GM21381 (cell line): Measurements from ENCODE around the gene DDR2.

Source experiments
- ATAC-seq: cut with Tn5 transposase; IDR thresholded peaks from one replicate; pipeline ENCODE4 v1.9.1; 2021; ENCODE audit warnings: mild to moderate bottlenecking, moderate library complexity; ENCODE audit not compliant: unreplicated experiment

The DDR2 gene

GRCh38 chr1:162670928-162671663, 38.8 kb downstream of the DDR2 start:
- ATAC-seq = no peak

DNA sequence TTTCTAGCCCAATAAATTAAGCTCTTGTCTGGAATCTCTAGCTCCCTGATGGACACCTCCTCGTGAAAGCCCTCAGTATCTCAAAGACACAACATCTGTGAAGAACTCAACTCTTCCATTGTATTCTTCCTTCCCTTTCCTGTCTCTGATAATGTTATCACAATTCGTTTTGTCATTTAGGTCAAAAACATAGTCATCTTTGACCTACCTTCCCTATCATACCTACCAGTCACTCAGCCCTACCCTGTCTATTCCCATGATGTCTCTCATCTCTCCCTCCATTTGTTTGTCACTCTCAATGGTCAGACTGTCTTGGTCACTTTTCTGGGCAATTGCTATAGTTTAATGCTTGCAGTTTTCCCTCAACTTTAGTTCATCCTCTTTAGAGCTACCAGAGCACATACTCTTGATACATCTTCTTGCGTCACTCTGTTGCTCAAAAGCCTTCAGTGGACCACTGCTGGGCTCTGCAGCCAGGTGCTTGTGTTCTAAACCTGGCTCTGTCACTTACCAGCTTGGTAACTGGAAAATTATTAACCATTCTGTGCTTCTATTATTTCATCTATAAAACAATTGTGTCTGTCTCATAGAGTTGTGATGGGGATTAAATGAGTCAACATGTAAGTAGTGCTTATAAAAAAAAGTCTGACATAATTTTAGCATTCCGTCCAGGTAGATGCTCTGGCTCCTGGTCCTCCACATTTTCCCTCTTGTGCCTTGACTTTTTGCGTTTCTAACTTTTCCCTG, 39.6 kb downstream of the DDR2 start:
- no peak for ATAC-seq

GRCh38 chr1:162672622-162673260, 40.5 kb downstream of the DDR2 start:
- ATAC-seq = no peak

- ATAC-seq = no peak
Measured at GRCh38 chr1:162674034-162674608, 41.9 kb downstream of the DDR2 start.

DNA sequence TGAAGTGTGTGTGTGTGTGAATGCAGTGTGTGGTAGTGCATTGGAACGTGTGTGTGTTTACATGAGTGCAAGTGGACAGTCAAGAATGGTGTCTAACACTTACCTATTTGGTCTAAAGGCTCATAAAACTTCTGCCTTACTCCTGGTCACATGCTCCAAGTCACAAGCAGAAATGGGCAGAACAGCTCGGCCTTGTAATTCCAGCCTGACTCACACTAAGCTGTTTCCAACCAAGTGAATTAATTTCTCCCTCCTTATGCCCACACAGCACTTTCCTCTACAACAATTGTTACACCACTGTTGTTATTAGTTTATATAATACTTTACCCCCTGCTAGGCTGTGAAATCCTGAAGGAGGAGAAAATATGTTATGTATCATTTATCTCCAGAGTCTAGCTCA, 43.8 kb downstream of the DDR2 start:
- no peak for ATAC-seq

- no peak for ATAC-seq
Measured at GRCh38 chr1:162676750-162677149, 44.5 kb downstream of the DDR2 start.

GRCh38 chr1:162677607-162678371, 45.5 kb downstream of the DDR2 start:
- ATAC-seq = no peak

DNA sequence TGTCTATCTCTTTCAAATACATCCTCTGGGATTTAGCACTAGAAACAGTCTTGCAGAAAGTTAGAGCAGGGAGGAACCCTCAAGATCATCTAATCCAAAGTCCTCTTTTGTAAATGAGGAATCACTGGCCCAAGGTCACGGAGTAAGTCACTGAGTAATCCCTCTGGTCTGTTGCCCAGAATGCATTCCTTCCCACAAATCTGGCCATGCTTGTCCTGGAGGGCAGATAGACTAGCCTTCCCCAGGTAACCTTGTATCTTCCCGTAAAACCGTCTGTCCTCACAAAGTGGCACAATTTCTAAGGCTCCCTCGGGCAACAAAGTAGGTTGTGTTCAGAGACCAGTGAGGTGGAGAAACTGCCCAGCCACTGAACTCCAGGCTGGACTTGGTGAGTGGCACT, 46.2 kb downstream of the DDR2 start:
- no peak for ATAC-seq

DNA sequence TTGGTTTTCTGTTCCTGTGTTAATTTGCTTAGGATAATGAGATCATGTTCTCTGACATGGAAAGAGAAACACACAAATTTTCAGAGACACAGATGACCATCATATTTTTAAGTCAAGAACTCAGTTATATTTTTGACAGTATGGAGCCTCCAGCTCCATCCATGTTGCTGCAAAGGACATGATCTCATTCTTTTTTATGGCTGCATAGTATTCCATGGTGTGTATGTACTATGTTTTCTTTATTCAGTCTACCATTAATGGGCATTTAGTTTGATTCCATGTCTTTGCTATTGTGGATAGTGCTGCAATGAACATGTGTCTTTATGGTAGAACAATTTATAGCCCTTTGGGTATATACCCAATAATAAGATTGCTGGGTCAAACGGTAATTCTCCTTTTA, 47.0 kb downstream of the DDR2 start:
- no peak for ATAC-seq

DNA sequence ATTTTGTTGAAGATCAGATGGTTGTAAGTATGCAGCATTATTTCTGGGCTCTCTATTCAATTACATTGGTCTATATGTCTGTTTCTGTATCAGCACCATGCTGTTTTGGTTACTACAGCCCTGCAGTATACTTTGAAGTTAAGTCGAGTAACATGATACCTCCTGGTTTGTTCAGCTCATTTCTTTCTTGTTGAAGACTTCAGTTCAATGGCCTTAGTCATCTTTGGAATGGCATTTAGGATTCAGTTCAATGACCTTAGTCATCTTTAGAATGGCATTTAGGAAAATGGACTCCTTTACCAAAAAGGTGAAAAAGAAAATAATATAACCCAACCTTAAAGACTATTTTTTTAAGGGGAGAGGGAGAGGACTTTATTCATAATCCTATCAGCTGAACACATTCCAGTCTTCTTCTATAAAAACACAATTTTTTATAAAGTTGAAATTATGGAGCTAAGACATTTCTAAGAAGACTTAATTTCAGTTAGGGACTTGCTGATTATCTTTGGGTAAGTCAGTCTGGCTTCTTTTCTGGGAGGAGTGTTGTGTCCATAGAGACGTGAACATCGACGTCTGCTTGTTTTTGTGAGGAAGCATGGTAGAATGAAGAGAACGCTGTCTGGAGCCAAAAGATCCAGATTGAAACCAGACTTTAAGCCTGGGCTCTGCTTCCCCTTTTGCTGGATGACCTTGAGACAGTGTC, 48.3 kb downstream of the DDR2 start:
- no peak for ATAC-seq

DNA sequence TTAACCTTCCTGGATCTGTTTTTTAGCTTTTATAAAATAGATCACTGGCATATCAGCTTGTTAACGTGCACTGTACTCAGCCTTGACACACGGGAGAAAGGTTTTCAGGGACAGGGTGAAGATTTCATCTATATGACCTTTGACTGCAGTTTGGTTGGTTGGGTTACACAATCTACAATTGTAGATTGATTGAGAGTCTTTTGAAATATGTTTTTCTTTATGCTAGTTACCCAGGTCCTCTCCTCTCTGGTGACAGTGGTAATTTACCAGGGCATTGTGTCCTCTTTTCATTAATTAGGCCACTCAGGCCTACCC, 48.8 kb downstream of the DDR2 start:
- no peak for ATAC-seq

GRCh38 chr1:162682013-162682419, 49.8 kb downstream of the DDR2 start:
- no peak for ATAC-seq

- ATAC-seq = no peak
Measured at GRCh38 chr1:162687870-162688269, 55.6 kb downstream of the DDR2 start.

DNA sequence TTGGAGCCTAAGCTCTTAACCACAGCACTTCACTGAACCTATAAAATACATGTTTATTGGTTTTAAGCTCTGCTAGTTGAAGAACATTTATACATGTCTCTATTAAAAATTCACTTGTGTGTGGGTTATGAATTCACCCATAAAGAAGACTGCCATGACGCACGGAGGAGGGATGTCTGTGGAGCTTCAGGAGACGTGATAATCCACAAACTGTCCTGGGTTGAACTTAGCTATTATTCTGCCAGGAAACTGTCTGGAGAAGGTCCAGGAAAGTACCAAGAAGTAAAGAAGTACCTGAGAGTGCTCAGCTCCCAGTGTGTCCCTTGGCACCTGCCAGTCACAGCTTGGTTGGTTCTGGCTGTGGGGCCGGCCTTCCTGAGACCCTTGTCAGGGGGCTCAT, 56.3 kb downstream of the DDR2 start:
- no peak for ATAC-seq

- ATAC-seq = no peak
Measured at GRCh38 chr1:162688931-162689330, 56.7 kb downstream of the DDR2 start.

DNA sequence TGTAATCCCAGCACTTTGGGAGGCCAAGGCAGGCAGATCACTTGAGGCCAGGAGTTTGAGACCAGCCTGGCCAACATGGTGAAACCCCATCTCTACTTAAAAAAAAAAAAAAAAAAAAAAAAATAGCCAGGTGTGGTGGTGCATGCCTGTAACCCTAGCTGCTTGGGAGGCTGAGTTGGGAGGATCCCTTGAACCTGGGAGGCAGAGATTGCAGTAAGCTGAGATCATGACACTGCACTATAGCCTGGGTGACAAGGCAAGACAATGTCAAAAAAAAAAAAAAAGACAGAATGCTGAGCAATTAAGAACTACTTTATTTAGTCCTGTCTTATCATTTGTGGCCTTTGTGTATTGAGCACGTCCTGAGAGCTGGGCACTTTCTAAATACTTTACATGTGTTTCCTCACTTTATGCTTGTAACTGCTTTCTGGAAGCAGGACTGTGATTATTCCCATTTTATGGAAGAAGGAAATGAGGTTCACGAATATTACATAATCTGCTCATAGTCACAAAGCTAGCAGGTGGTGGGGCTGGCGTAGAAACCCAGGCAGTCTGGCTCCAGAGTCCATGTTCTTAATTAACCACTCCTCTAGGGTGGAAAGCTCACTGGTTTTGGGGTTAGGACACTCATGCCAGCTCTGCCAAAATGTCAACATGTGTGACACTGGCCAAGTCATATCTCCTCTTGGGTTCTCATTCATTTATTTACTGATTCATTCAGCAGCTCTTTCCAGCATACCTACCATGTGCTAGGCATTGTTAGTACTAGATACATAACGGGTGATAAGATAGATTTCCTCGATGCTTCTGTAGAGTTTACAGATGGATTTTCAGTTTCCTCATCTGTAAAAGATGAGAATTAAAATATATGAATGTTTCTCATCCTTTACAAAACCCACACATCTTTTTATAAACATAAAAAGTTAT, 57.7 kb downstream of the DDR2 start:
- ATAC-seq = no peak

DNA sequence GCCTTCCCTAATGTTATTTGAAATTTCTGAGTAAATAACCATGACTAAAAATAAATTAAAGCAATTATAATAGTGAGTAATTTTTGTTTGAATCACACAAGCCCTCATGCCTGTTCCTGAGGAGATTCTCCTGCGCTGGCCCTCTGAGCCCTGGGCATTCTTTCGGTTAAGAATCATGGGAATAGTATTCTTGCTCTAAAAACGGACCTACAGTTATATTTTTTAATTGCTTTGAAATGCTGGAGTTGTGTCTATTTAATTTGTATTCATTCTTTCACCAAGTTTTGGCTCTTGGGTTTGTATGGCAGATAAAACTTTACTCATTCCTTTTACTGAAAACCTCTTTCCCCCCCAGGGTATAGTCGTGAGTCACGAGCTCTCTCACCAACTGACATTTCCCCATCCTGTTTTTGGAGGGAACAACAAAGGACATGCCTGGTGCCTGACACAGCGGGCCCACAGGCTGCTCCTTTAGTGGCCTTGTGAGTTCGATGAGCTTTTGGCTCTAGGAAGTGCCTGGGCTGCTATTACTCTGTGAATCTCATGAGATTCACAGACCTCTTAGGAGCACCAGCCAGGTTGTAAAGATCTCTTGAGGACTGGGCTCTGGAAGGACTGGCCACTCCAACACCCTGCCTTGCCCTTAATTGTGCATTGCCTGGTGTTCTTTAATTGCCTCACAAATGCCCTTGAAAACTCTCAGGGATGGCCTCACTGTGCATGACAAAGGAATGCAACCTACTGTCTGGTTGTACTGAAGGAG, 58.6 kb downstream of the DDR2 start:
- ATAC-seq = no peak

GRCh38 chr1:162691999-162692575, 59.8 kb downstream of the DDR2 start:
- no peak for ATAC-seq
